Liver (tissue), 9 donors: ENCODE measurements around the gene FAM200C. TPM values are rescaled to one million over a fixed set of nuclear protein-coding genes. Genes with fewer than 3 reads are reported as not detected.
"Not testable (repeated sequence)": the region's sequence is repeated elsewhere in the genome, so short reads cannot be mapped to it uniquely, and the experiment has no call there.

ENCODE experiments used
- DNase-seq: peaks from one replicate; pipeline ENCODE4 v3.0.0-alpha.2; 2017; ENCODE audit warnings: low spot score
- H3K27ac ChIP-seq, 2 donors: one replicate each; pipeline ENCODE4 v1.7.0; 2013; ENCODE audit warnings: inconsistent platforms in 2 of 2, low read length in 2 of 2, control low read depth in 1 of 2, low read depth in 1 of 2, mild to moderate bottlenecking in 1 of 2
- H3K27me3 ChIP-seq, 4 donors: one replicate each; pipeline versions ENCODE4 v1.6.1 to v1.7.0; 2013; ENCODE audit warnings: low read length in 3 of 4, inconsistent platforms in 1 of 4, mild to moderate bottlenecking in 1 of 4, moderate library complexity in 1 of 4; ENCODE audit not compliant: control insufficient read depth in 4 of 4, insufficient read depth in 4 of 4
- H3K36me3 ChIP-seq, 4 donors: one replicate each; pipeline versions ENCODE4 v1.6.1 to v1.7.0; 2013; ENCODE audit warnings: low read length in 3 of 4, mild to moderate bottlenecking in 3 of 4, low read depth in 1 of 4, moderate library complexity in 1 of 4; ENCODE audit not compliant: control insufficient read depth in 4 of 4, insufficient read depth in 3 of 4
- H3K4me1 ChIP-seq, 4 donors: one replicate each; pipeline versions ENCODE4 v1.6.1 to v1.7.0; 2013; ENCODE audit warnings: low read length in 3 of 4, mild to moderate bottlenecking in 3 of 4, moderate library complexity in 1 of 4; ENCODE audit not compliant: control insufficient read depth in 4 of 4, insufficient read depth in 4 of 4
- H3K4me3 ChIP-seq, 3 donors: one replicate each; pipeline versions ENCODE4 v1.6.1 to v1.7.0; 2013; ENCODE audit warnings: low read length in 3 of 3, control low read depth in 1 of 3, low read depth in 1 of 3, mild to moderate bottlenecking in 1 of 3
- H3K9ac ChIP-seq, 2 donors: one replicate each; pipeline ENCODE4 v1.7.0; 2013; ENCODE audit warnings: low read length in 2 of 2, mild to moderate bottlenecking in 2 of 2, moderate library complexity in 2 of 2, control low read depth in 1 of 2, low read depth in 1 of 2
- H3K9me3 ChIP-seq, 4 donors: one replicate each; pipeline versions ENCODE4 v1.6.1 to v1.7.0; 2013; ENCODE audit warnings: low read length in 3 of 4; ENCODE audit not compliant: control insufficient read depth in 4 of 4
- FOXA1 ChIP-seq: IDR thresholded peaks from 2 replicates; pipeline ENCODE4 v1.6.1; 2016; ENCODE audit warnings: antibody characterized with exemption
- FOXA2 ChIP-seq: IDR thresholded peaks from 2 replicates; pipeline ENCODE4 v1.6.1; 2016; ENCODE audit warnings: antibody characterized with exemption
- GABPA ChIP-seq, 2 donors: IDR thresholded peaks in 1 of 2; conservative IDR thresholded peaks in 1 of 2; 2 replicates each; pipeline ENCODE4 v1.6.1; 2016; ENCODE audit warnings: antibody characterized with exemption in 2 of 2, mild to moderate bottlenecking in 1 of 2, moderate library complexity in 1 of 2
- HNF4G ChIP-seq: IDR thresholded peaks from 2 replicates; pipeline ENCODE4 v1.6.1; 2016; ENCODE audit warnings: antibody characterized with exemption
- JUND ChIP-seq, 2 donors: IDR thresholded peaks; 2 replicates each; pipeline ENCODE4 v1.6.1; 2016; ENCODE audit warnings: antibody characterized with exemption in 2 of 2
- NR2F2 ChIP-seq: IDR thresholded peaks from 2 replicates; pipeline ENCODE4 v1.6.1; 2016; ENCODE audit warnings: antibody characterized with exemption
- SP1 ChIP-seq: IDR thresholded peaks from 2 replicates; pipeline ENCODE4 v1.6.1; 2018; ENCODE audit warnings: antibody characterized with exemption, mild to moderate bottlenecking
- TAF1 ChIP-seq: conservative IDR thresholded peaks from 2 replicates; pipeline ENCODE4 v1.6.1; 2016; ENCODE audit warnings: antibody characterized with exemption, mild to moderate bottlenecking
- YY1 ChIP-seq: IDR thresholded peaks from 2 replicates; pipeline ENCODE4 v1.6.1; 2016; ENCODE audit warnings: antibody characterized with exemption, mild to moderate bottlenecking
- WGBS: extraction: QIAGEN DNeasy Blood & Tissue Kit; methylation state at CpG from one replicate; pipeline ENCODE4 v1.1.7; 2013; 5-methylcytosine and 5-hydroxymethylcytosine counted together
- polyA plus RNA-seq, 2 donors: library from polyadenylated mRNA; stranded (reverse) in 1 of 2; unstranded in 1 of 2; fragments of 200-250 nt in 1 of 2; fragments of >200 nt in 1 of 2; fragmentation: Nextera tagmentation in 1 of 2; extraction: Ambion mirVana in 1 of 2; gene quantifications; one replicate each; pipeline versions ENCODE4 v1.2.1 to v1.2.3, GENCODE V29; 2013 to 2015
- total RNA-seq, 2 donors: library from RNA; depleted of rRNA; stranded (reverse); fragments of >200 nt; gene quantifications; one replicate each; pipeline ENCODE4 v1.2.3, GENCODE V29; 2014
- TF ChIP-seq, protein P1 (sequence below): fragments of 150-350 bp; IDR thresholded peaks from 2 replicates; pipeline ENCODE4 v1.5.1; 2017; ENCODE audit warnings: improper control_type of control experiment, low read depth, low read length; ENCODE audit not compliant: missing input control
- TF ChIP-seq, protein P2 (sequence below): IDR thresholded peaks from 2 replicates; pipeline ENCODE4 v1.6.1; 2016; ENCODE audit warnings: antibody characterized with exemption, mild to moderate bottlenecking
- TF ChIP-seq, protein P3 (sequence below): IDR thresholded peaks from 2 replicates; pipeline ENCODE4 v1.6.1; 2016; ENCODE audit warnings: antibody characterized with exemption
- donor health status: healthy.
- donor health status: healthy.
- donor health status: healthy.
- donor health status: healthy.
- donor health status: healthy.

The FAM200C gene
- total and polyA plus RNA-seq, 4 donors: 0.57 to 2.9 (median 1.3) TPM

DNA sequence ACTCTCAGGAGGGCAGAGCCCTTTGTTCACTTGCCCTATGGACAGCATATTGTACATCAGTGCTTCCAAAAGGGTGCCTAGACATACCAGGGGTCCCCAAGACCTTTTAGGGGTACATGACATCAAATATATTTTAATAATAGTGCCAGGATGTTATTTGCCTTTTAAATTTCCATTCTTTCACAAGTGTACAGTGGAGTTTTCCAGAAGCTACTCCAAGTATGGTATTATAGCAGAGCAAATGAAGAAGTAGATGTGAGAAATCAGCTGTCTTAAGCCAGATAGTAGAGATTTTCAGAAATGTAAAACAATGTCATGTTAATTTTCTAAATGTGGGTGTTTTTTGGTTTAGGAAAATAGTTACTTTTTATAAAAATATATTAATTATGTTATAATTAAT, 37.4 kb upstream of the FAM200C start (continued):
- no peak for TF ChIP-seq FOXA2
- no peak for TF ChIP-seq YY1
- TF ChIP-seq, protein P1, sequence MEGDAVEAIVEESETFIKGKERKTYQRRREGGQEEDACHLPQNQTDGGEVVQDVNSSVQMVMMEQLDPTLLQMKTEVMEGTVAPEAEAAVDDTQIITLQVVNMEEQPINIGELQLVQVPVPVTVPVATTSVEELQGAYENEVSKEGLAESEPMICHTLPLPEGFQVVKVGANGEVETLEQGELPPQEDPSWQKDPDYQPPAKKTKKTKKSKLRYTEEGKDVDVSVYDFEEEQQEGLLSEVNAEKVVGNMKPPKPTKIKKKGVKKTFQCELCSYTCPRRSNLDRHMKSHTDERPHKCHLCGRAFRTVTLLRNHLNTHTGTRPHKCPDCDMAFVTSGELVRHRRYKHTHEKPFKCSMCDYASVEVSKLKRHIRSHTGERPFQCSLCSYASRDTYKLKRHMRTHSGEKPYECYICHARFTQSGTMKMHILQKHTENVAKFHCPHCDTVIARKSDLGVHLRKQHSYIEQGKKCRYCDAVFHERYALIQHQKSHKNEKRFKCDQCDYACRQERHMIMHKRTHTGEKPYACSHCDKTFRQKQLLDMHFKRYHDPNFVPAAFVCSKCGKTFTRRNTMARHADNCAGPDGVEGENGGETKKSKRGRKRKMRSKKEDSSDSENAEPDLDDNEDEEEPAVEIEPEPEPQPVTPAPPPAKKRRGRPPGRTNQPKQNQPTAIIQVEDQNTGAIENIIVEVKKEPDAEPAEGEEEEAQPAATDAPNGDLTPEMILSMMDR: no peak
- TF ChIP-seq GABPA (IDR thresholded peaks at IDR 0.05 in 1 of 2, conservative IDR thresholded peaks at IDR 0.05 in 1 of 2): no peak
- no peak for TF ChIP-seq HNF4G
- no peak for TF ChIP-seq FOXA1

DNA sequence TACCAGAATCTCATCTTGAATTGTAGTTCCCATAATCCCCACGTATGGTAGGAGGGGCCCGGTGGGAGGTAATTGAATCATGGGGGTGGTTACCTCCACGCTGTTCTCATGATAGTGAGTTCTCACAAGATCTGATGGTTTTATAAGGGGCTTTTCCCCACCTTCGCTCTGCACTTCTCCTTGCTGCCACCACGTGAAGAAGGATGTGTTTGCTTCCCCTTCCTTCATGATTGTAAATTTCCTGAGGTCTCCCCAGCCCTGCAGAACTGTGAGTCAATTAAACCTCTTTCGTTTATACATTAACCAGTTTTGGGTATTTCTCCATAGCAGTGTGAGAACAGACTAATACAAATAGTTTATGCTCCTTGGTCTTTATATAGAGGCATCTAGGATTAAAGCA, 36.8 kb upstream of the FAM200C start:
- DNase-seq, H3K36me3 ChIP-seq, H3K9ac ChIP-seq, H3K27ac ChIP-seq, H3K9me3 ChIP-seq, H3K4me3 ChIP-seq, H3K27me3 ChIP-seq: not testable (repeated sequence)
- peaks cover 0 to 10% (median 7%) of the 10 kb centered on the region in 4 donors for H3K4me1 ChIP-seq
- 45% methylated on average over 6 of the region's 6 CpGs for WGBS

DNA sequence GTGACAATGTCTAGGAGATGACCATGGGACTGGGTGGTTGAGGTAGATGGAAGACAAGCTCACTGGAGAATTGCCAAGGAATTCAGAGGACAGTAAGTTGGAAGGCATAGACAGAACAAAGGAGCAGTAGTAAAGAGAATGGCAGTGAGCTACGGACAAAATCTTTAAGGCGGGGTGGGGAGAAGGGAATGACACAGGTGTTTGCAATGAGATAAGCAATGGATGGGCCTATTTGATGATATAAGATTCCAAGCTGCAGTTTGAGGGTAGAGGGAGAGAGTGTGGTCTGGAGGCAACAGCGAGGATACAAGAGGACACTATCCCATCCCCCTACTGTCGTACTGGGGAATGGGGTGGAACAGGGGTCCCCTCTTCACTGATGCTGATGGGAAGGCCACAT, 36.2 kb upstream of the FAM200C start:
- WGBS: 86% methylated on average over 4 of the region's 4 CpGs
- H3K4me1 ChIP-seq: peaks cover 0 to 10% (median 7%) of the 10 kb centered on the region in 4 donors
- no peak overlapping the region for H3K4me3 ChIP-seq
- H3K9me3 ChIP-seq: no peaks in the 10 kb centered on the region
- no peaks in the 10 kb centered on the region for H3K27me3 ChIP-seq
- no peak overlapping the region for H3K9ac ChIP-seq
- DNase-seq: no peak
- no peak overlapping the region for H3K27ac ChIP-seq
- no peak for TF ChIP-seq HNF4G
- no peaks in the 10 kb centered on the region for H3K36me3 ChIP-seq

DNA sequence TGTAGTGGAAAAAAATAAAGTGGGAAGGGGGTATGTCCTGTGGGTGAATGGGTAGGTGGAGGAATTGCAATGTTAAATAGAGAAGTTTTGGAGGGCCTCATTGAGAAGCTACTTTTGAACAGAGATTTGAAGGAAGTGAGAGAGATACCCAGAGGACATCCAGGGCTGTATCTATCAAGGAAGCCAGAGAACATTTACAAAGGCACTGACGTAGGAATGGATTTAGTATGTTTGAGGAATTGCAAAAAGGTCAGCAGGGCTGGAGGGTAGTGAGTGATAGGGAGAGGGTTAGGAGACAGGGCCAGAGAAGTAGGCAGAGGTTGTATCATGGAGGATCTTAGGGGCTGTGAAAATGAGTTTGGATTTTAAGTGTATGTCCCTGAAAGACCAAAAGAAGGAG, 35.7 kb upstream of the FAM200C start:
- H3K4me1 ChIP-seq: peaks cover 0 to 10% (median 7%) of the 10 kb centered on the region in 4 donors
- WGBS: 78% methylated on average over 1 of the region's 1 CpG
- TF ChIP-seq, protein P1: no peak
- TF ChIP-seq TAF1 (no peak), YY1 (no peak), SP1 (no peak), FOXA2 (no peak), HNF4G (no peak), JUND (IDR thresholded peaks at IDR 0.05) (no peak), NR2F2 (no peak), GABPA (IDR thresholded peaks at IDR 0.05 in 1 of 2, conservative IDR thresholded peaks at IDR 0.05 in 1 of 2) (no peak)
- TF ChIP-seq, protein P2, sequence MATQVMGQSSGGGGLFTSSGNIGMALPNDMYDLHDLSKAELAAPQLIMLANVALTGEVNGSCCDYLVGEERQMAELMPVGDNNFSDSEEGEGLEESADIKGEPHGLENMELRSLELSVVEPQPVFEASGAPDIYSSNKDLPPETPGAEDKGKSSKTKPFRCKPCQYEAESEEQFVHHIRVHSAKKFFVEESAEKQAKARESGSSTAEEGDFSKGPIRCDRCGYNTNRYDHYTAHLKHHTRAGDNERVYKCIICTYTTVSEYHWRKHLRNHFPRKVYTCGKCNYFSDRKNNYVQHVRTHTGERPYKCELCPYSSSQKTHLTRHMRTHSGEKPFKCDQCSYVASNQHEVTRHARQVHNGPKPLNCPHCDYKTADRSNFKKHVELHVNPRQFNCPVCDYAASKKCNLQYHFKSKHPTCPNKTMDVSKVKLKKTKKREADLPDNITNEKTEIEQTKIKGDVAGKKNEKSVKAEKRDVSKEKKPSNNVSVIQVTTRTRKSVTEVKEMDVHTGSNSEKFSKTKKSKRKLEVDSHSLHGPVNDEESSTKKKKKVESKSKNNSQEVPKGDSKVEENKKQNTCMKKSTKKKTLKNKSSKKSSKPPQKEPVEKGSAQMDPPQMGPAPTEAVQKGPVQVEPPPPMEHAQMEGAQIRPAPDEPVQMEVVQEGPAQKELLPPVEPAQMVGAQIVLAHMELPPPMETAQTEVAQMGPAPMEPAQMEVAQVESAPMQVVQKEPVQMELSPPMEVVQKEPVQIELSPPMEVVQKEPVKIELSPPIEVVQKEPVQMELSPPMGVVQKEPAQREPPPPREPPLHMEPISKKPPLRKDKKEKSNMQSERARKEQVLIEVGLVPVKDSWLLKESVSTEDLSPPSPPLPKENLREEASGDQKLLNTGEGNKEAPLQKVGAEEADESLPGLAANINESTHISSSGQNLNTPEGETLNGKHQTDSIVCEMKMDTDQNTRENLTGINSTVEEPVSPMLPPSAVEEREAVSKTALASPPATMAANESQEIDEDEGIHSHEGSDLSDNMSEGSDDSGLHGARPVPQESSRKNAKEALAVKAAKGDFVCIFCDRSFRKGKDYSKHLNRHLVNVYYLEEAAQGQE: no peak
- TF ChIP-seq, protein P3, sequence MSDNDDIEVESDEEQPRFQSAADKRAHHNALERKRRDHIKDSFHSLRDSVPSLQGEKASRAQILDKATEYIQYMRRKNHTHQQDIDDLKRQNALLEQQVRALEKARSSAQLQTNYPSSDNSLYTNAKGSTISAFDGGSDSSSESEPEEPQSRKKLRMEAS: no peak

More for the DNA sequence above, 35.7 kb upstream of the FAM200C start:
- no peak overlapping the region for H3K27ac ChIP-seq
- no peak overlapping the region for H3K4me3 ChIP-seq
- H3K27me3 ChIP-seq: no peaks in the 10 kb centered on the region
- DNase-seq: no peak
- no peaks in the 10 kb centered on the region for H3K36me3 ChIP-seq
- H3K9me3 ChIP-seq: no peaks in the 10 kb centered on the region
- no peak overlapping the region for H3K9ac ChIP-seq
